Measurements from ENCODE around the gene DTNBP1. TPM values are rescaled to one million over a fixed set of nuclear protein-coding genes. Genes with fewer than 3 reads are reported as not detected.

The DTNBP1 gene
- total and polyA plus RNA-seq, 5 experiments from 2014 or later, result 23.1 to 41.5 (median 32.5) TPM

DNA sequence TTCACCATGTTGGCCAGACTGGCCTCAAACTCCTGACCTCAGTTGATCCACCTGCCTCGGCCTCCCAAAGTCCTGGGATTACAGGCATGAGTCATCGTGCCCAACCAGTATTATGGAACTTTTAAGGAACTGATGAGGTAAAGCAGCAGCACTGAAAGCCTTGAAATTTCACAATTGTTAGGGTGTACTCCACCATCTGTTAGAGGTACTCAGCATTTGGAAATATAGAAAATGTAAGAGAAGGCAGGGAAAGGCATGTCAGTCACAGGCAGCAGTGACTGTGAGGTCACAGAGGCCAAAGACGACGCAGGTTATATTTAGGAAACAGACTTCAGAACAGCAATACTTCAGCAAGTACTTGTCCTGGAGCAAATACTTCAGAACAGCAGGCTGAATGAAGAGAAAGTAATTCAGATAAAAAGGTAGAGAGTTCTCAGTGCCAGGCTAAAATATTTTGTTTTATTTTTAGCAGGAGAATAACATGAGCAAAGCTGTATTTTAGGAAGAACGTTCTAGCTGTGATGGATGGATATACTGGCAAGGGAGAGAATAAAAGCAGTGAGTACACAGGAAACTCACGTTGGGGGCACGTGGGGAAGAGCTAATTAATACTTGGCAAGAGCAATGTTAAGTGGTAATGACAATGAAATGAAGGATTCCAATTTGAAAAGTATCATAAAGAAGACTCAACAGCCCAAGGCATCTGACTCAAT, 67.2 kb downstream of the DTNBP1 start:
- no peak overlapping the region for H3K4me3 Mint-ChIP-seq

DNA sequence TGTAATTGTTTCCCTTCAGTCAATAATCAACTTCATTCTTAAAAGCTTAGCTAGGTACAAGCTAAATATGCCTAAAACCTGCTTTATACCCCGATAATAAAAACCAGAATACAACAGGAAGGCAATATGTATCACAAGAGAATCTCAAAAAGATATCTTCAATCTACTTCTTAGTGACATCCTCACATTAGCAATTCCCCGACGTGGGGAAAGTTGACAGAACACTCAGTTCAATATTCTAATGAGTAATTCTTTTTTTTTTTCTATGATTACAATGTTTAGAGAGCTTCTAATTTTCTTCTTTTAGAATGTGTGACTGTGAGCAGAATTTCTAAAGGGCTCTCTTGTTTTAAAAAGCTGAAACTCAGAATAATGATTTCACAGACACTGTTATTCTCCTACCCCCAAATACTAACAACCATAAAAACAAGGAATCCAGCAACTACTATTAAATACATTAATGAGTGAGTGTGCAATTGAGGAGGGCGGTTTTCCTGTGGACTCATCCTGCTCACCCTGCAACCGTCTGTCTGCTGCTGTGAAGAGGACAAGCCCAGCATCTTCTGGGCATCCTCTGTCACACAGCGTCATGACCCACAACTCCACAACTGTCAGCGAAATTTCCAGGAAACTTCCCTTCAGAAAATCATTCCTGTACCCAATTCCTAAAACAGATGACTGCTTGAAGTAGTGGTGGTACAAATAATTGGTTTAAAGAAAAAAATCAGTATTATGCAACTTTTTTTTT, 68.1 kb downstream of the DTNBP1 start:
- no peaks in the 10 kb centered on the region for H3K9me3 Mint-ChIP-seq
- peaks cover 22 to 56% (median 48%) of the 10 kb centered on the region in 4 donors for H3K4me1 Mint-ChIP-seq
- POLR2A ChIA-PET, result interaction anchor here (0.7 kb wide), 1 partner anchor 14 kb away, joined by 3 read pairs; no protein-coding TSS in a partner anchor
- H3K27ac Mint-ChIP-seq, result peak overlapping the region in 2 of 10 donors; percentile 38 to 69
- no peaks in the 10 kb centered on the region for H3K27me3 Mint-ChIP-seq
- peak overlapping the region in 1 of 10 donors; percentile 3 for H3K4me3 Mint-ChIP-seq
- peaks cover 0 to 6% (median 4%) of the 10 kb centered on the region in 3 donors for H3K36me3 Mint-ChIP-seq
- ATAC-seq (no peak), DNase-seq (no peak)

More for the DNA sequence above, 67.2 kb downstream of the DTNBP1 start:
- H3K4me1 Mint-ChIP-seq, result peaks cover 24 to 60% (median 49%) of the 10 kb centered on the region in 4 donors
- H3K36me3 Mint-ChIP-seq, result peaks cover 5 to 8% (median 8%) of the 10 kb centered on the region in 3 donors
- no peaks in the 10 kb centered on the region for H3K27me3 Mint-ChIP-seq
- ATAC-seq (no peak), DNase-seq (no peak)
- POLR2A ChIA-PET, result no interaction called here
- H3K9me3 Mint-ChIP-seq, result no peaks in the 10 kb centered on the region
- peak overlapping the region in 5 of 10 donors; percentile 2 to 45 (median 11) for H3K27ac Mint-ChIP-seq

DNA sequence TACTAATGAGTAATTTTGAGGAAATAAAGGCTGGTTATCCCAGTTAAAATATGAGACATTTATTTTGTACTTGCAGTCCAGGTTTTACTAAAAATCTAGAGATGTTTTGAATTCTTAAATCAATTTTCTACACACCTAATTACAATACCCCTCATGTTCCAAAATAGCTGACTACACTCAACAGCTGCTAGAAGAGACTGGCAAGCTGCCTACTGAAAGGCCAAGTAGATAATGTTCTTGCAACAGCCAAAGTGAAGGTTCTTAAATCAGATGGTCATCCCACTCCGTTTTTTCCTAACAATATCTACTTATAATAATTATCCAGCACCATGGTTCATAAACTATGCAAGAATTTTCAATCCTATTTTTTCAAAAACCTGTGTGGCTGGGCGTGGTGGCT, 69.0 kb downstream of the DTNBP1 start:
- no peaks in the 10 kb centered on the region for H3K27me3 Mint-ChIP-seq
- no peak overlapping the region for H3K4me3 Mint-ChIP-seq
- POLR2A ChIA-PET, result no interaction called here
- H3K27ac Mint-ChIP-seq, result peak overlapping the region in 1 of 10 donors; percentile 32
- peaks cover 29 to 61% (median 56%) of the 10 kb centered on the region in 4 donors for H3K4me1 Mint-ChIP-seq
- H3K36me3 Mint-ChIP-seq, result peaks cover 0 to 7% (median 3%) of the 10 kb centered on the region in 3 donors
- H3K9me3 Mint-ChIP-seq, result no peaks in the 10 kb centered on the region
- DNase-seq (no peak), ATAC-seq (no peak)

DNA sequence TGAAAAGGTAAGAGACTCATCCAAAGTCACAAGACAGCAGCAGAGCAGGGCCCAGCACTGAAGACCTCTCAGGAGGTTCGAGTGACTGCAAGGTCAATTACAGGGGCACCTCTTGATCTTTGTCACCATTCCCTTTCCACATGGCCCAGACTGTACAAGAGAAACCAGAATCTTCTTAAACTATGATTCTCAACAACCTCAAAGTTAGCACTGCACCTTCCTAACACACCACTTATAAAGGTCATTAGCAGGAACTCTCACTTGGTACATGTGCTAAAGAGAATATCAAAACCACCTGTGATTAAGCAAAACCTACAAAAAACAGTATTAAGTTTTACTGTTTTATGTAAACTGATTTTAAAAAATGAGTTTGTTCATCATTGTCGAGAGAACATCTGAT, 70.2 kb downstream of the DTNBP1 start:
- POLR2A ChIA-PET, result no interaction called here
- no peaks in the 10 kb centered on the region for H3K9me3 Mint-ChIP-seq
- H3K4me1 Mint-ChIP-seq, result peaks cover 31 to 60% (median 57%) of the 10 kb centered on the region in 4 donors
- H3K27ac Mint-ChIP-seq, result peak overlapping the region in 5 of 10 donors; percentile 6 to 71 (median 29)
- H3K36me3 Mint-ChIP-seq, result peaks cover 0 to 10% (median 3%) of the 10 kb centered on the region in 3 donors
- DNase-seq (no peak), ATAC-seq (no peak)
- H3K4me3 Mint-ChIP-seq, result peak overlapping the region in 6 of 10 donors; percentile 11 to 63 (median 30)
- no peaks in the 10 kb centered on the region for H3K27me3 Mint-ChIP-seq

DNA sequence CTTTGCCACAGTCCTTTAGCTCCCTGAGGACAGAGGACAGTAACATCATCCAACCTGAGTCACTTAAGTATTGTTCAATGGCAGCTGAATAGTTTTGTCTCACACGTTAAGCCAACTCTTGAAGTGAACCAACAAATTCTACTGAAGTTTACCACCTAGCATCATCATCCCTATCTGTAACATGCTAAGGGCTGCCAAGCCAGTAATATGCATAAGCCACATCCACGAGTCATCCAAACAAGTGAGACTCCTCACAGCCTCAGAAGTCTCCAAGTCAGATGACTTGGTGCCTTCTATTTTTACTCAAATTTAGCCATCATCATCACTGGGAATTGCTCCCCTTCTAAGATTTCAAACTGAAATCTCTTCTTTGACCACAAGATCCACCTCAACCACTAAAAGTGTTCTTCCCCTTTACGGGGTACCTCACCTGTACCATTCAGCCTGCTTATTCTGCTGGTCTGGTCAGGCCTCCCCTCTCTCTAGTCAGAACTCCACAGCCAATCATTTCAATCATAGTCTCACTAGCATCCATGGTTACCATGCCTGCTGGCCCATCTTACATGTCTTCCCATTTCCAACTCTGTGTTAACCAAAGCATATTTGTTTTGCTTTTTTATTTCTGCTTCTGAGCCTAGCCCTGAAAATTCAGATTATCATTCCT, 73.7 kb downstream of the DTNBP1 start:
- Mint-ChIP-seq H3K27me3 (no peaks in the 10 kb centered on the region), H3K4me3 (no peak overlapping the region), H3K4me1 (peaks cover 21 to 44% (median 40%) of the 10 kb centered on the region in 4 donors), H3K9me3 (no peaks in the 10 kb centered on the region), H3K36me3 (peaks cover 0 to 10% (median 3%) of the 10 kb centered on the region in 3 donors), H3K27ac (peak overlapping the region in 1 of 10 donors; percentile 17)
- ATAC-seq (no peak), DNase-seq (no peak)
- POLR2A ChIA-PET, result no interaction called here

DNA sequence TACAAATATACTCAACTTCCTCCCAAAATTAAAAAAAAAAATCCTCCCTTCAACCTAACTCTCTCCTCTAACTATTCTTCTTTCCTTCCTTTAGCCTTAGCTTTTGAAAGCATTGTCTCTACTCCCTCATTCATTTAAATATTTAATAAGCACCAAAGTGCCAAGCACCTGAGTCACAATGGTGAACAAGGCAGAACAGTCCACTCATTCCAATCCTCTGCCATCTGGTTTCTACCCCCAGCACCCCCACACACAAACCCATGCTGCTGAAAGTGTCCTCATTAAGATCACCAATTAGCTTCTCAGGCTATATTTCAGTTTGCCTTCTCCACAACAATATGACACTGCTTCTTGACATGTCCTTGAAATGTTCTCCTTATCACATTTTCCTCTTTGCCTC, 76.3 kb downstream of the DTNBP1 start:
- Mint-ChIP-seq H3K9me3 (no peaks in the 10 kb centered on the region), H3K36me3 (peaks cover 0 to 7% (median 3%) of the 10 kb centered on the region in 3 donors), H3K4me1 (peaks cover 16 to 32% (median 18%) of the 10 kb centered on the region in 4 donors), H3K27me3 (no peaks in the 10 kb centered on the region), H3K27ac (peak overlapping the region in 1 of 10 donors; percentile 38), H3K4me3 (no peak overlapping the region)
- DNase-seq, result no peak
- ATAC-seq, result no peak
- POLR2A ChIA-PET, result no interaction called here

DNA sequence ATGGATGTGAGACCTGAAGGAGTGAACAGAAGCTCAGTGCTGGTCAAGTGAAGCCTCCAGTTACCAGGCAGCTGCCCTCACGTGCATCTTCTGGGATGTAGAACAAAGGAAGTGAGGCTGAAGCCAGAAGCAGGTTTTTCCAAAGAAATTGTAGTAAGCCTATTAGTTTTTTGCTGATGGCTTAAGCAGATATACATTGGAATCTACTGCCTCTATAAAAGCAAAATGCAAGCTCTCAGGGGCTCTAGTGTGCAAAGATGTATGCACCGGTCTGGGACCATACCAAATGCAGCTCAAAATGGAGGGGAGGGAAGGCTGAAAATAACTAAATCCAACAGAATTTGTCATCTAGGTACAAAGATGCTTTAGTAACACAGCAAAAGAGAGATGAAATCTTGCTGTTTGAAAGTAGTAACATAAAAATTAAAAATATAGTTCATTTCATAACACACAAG, 77.0 kb downstream of the DTNBP1 start:
- ATAC-seq (no peak), DNase-seq (no peak)
- Mint-ChIP-seq H3K9me3 (no peaks in the 10 kb centered on the region), H3K4me3 (no peak overlapping the region), H3K27ac (no peak overlapping the region), H3K36me3 (peaks cover 0 to 6% (median 3%) of the 10 kb centered on the region in 3 donors), H3K4me1 (peaks cover 16 to 32% (median 19%) of the 10 kb centered on the region in 4 donors), H3K27me3 (no peaks in the 10 kb centered on the region)
- POLR2A ChIA-PET, result no interaction called here

DNA sequence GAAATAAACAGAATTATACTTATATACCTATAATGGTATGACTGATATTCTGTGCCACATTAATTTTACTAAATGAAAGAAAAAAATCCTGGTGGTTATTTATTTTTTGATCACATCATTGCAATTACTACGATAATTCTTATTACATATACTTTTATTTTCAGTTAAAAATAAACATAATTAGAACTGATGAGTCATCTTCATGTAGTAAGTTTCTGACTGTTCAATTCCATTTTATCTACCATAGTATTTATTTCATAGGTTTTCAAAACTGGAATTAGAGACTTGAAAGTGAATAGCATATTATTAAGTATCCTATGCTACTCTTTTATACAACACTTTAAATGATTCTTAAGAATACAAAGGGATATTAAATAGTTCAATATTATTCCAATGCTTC, 80.3 kb downstream of the DTNBP1 start:
- peaks cover 8 to 25% (median 15%) of the 10 kb centered on the region in 4 donors for H3K4me1 Mint-ChIP-seq
- no peak for ATAC-seq
- POLR2A ChIA-PET, result no interaction called here
- H3K27ac Mint-ChIP-seq, result no peak overlapping the region
- no peaks in the 10 kb centered on the region for H3K27me3 Mint-ChIP-seq
- peaks cover 0 to 3% (median 0%) of the 10 kb centered on the region in 9 donors for H3K9me3 Mint-ChIP-seq
- peaks cover 0 to 14% (median 11%) of the 10 kb centered on the region in 3 donors for H3K36me3 Mint-ChIP-seq
- no peak overlapping the region for H3K4me3 Mint-ChIP-seq
- no peak for DNase-seq

DNA sequence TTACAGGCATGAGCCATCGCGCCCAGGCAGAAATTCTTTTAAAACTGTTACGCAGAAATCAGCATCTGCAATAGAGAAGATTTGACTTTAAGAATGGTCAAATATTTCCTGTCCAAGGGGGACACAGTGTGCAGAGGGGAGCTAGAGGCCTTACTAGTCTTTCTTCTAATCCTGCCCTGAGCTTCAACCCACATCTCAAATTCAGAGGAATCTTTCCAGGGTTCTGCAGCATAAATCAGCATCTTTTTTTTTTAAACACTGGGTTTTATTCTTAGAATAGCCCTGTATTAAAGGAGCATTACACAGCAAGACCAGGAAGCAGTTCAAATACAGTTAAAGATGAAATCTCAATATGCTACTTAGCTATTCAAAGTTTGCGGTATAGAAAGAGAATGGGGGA, 81.1 kb downstream of the DTNBP1 start:
- H3K9me3 Mint-ChIP-seq, result peaks cover 0 to 3% (median 0%) of the 10 kb centered on the region in 9 donors
- peaks cover 0 to 14% (median 12%) of the 10 kb centered on the region in 3 donors for H3K36me3 Mint-ChIP-seq
- peaks cover 12 to 28% (median 20%) of the 10 kb centered on the region in 4 donors for H3K4me1 Mint-ChIP-seq
- H3K27me3 Mint-ChIP-seq, result no peaks in the 10 kb centered on the region
- no peak overlapping the region for H3K27ac Mint-ChIP-seq
- ATAC-seq (no peak), DNase-seq (no peak)
- H3K4me3 Mint-ChIP-seq, result no peak overlapping the region
- POLR2A ChIA-PET, result no interaction called here

DNA sequence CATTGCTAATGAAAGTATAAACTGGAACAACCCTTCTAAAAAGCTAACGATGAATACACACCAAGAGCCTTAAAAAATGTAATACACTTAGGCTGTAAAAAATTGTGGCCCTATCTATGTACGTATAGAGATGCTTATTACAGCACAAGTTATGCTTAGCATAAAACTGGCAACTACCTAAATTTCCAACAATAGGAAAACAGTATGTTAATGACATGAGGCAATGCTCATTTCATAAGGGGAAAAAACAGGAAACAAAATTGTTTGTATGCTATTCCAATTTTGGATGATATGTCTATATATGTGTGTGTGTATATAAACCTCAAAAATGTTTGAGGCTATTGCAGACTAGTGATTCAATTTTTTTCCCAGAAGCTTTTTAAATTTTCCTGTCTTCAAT, 82.5 kb downstream of the DTNBP1 start:
- H3K27ac Mint-ChIP-seq, result no peak overlapping the region
- DNase-seq (no peak), ATAC-seq (no peak)
- POLR2A ChIA-PET, result no interaction called here
- H3K9me3 Mint-ChIP-seq, result peaks cover 0 to 3% (median 0%) of the 10 kb centered on the region in 9 donors
- H3K27me3 Mint-ChIP-seq, result no peaks in the 10 kb centered on the region
- peaks cover 15 to 29% (median 20%) of the 10 kb centered on the region in 4 donors for H3K4me1 Mint-ChIP-seq
- H3K36me3 Mint-ChIP-seq, result peaks cover 5 to 17% (median 16%) of the 10 kb centered on the region in 3 donors
- no peak overlapping the region for H3K4me3 Mint-ChIP-seq

DNA sequence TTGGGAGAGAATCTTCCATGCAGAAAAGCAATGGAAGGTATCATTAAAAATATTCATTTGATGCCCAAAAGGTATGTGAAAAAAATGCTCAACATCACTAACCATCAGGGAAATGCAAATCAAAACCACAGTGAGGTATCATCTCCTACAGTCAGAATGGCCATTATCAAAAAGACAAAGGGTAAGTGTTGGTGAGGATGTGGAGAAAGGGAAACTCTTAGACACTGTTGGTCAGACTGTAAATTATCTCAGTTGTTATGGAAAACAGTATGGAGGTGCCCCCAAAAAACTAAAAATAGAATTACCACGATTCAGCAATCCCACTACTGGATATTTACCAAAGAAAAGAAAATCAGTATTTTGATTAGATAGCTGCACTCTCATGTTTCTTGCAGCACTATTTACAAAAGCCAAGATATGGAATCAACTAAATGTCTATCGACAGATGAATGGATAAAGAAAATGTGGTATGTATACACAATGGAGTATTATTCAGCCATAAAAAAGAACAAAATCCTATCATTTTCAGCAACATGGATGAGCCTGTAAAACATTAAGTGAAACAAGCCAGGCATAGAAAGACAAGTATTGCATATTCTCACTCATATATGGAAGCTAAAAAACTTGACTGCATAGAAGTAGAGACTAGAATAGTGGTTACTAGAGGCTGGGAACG, 84.0 kb downstream of the DTNBP1 start:
- no peak overlapping the region for H3K27ac Mint-ChIP-seq
- DNase-seq (no peak), ATAC-seq (no peak)
- no peaks in the 10 kb centered on the region for H3K27me3 Mint-ChIP-seq
- H3K36me3 Mint-ChIP-seq, result peaks cover 5 to 26% (median 20%) of the 10 kb centered on the region in 3 donors
- H3K4me1 Mint-ChIP-seq, result peaks cover 15 to 35% (median 21%) of the 10 kb centered on the region in 4 donors
- no peak overlapping the region for H3K4me3 Mint-ChIP-seq
- POLR2A ChIA-PET, result no interaction called here
- H3K9me3 Mint-ChIP-seq, result peaks cover 0 to 3% (median 0%) of the 10 kb centered on the region in 9 donors

DNA sequence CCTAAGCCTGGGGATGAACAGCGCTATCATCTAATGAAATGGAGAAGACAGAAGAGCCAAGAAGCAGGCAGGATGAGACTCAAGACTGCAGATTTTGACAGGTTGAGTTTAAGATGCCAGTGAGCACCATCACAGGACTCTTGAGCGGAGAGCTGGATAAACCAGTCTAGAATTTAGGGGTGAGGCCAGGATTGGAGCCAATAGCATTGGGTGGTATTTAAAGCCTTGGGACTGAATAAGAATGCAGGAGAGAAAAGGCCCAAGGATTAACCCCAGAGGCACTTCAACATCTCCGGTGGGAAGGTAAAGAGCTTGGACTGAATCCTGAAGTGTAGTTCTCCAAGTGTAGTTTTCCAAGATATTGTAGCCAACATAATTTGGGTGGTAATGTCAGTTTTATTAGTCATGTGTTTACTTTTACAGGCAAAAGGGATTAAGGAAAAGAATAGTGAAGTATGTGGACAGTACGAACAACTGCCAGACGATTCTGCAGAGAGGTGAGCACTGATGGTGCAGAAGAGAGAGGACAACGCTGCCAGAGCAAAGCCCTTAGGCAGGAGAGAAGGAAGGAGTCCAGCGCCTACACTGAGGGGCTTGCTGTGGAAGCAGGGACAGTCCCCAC, 85.2 kb downstream of the DTNBP1 start:
- Mint-ChIP-seq H3K36me3 (peaks cover 5 to 30% (median 30%) of the 10 kb centered on the region in 3 donors), H3K4me1 (peaks cover 15 to 36% (median 21%) of the 10 kb centered on the region in 4 donors), H3K4me3 (no peak overlapping the region), H3K27me3 (no peaks in the 10 kb centered on the region), H3K27ac (peak overlapping the region in 1 of 10 donors; percentile 77), H3K9me3 (peaks cover 0 to 3% (median 0%) of the 10 kb centered on the region in 9 donors)
- ATAC-seq, result no peak
- no peak for DNase-seq
- POLR2A ChIA-PET, result no interaction called here
